HCT116 (cell line): Measurements from ENCODE around the gene FICD. TPM values are rescaled to one million over a fixed set of nuclear protein-coding genes. Genes with fewer than 3 reads are reported as not detected.

Experiments
- ATAC-seq: fragments of 200-7000 bp; cut with Tn5 transposase; 2 replicates; pipeline ENCODE4 v1.9.1; 2020; ENCODE audit warnings: mild to moderate bottlenecking, moderate library complexity
- BruUV-seq: library from RNA; stranded (reverse); fragments of 400-500 nt; replicated peaks from 2 replicates; lab custom pipeline; 2021; lab: Mats Ljungman, UMichigan
- CTCF ChIA-PET: fragments of 300-600 bp; sonication (Branson Sonifier 250); formaldehyde crosslinking; loops from one replicate; lab custom pipeline; 2021; ENCODE audit warnings: antibody characterized with exemption; lab: Charles Lee
- POLR2A ChIA-PET: fragments of 300-600, 350-600 bp; sonication (Branson Sonifier 250); formaldehyde crosslinking; loops from one replicate; lab custom pipeline; 2021; ENCODE audit warnings: antibody characterized with exemption; lab: Charles Lee
- RAD21 ChIA-PET, 2 experiments: fragments of 300-600 bp; sonication (Branson Sonifier 250); formaldehyde crosslinking; loops; one replicate each; lab custom pipeline; 2023; ENCODE audit warnings: low total read pairs in 2 of 2; ENCODE audit not compliant: uncharacterized antibody in 2 of 2, unreplicated experiment in 2 of 2, low non-redundant PET in 1 of 2; lab: Charles Lee
- DNase-seq: peaks from one replicate; pipeline ENCODE4 v3.0.0-alpha.2; 2010; ENCODE audit warnings: low read depth, low spot score
- H2AFZ ChIP-seq: fragments of 200-600 bp; shearing (Covaris generic), sonication (generic); 2 replicates; pipeline ENCODE4 v1.6.1; 2017; ENCODE audit warnings: low read depth, mixed run types, mixed read lengths, antibody characterized with exemption, low read length; ENCODE audit not compliant: poor library complexity, severe bottlenecking
- H3K27ac ChIP-seq: 2 replicates; pipeline ENCODE4 v1.5.1; 2012; ENCODE audit warnings: low read depth, low read length
- H3K27me3 ChIP-seq: fragments of 200-600 bp; sonication (generic); 2 replicates; pipeline ENCODE4 v1.6.1; 2016; ENCODE audit warnings: mixed run types, low read length, mixed read lengths; ENCODE audit not compliant: insufficient read depth
- H3K36me3 ChIP-seq, 2 experiments: fragments of 200-500 bp in 1 of 2; fragments of 200-600 bp in 1 of 2; sonication (Bioruptor generic) in 1 of 2; sonication (generic) in 1 of 2; 2 replicates each; pipeline versions ENCODE4 v1.5.1 to v1.6.1; 2014 to 2016; ENCODE audit warnings: low read length in 2 of 2, inconsistent platforms in 1 of 2, mixed read lengths in 1 of 2, mixed run types in 1 of 2; ENCODE audit not compliant: insufficient read depth in 2 of 2, control insufficient read depth in 1 of 2
- H3K4me1 ChIP-seq, 2 experiments: fragments of 200-600 bp in 1 of 2; sonication (generic) in 1 of 2; 2 replicates each; pipeline versions ENCODE4 v1.5.1 to v1.6.1; 2012 to 2017; ENCODE audit warnings: low read length in 2 of 2, inconsistent platforms in 1 of 2, mild to moderate bottlenecking in 1 of 2, mixed read lengths in 1 of 2, mixed run types in 1 of 2, moderate library complexity in 1 of 2; ENCODE audit not compliant: insufficient read depth in 2 of 2, control insufficient read depth in 1 of 2
- H3K4me2 ChIP-seq: fragments of 200-600 bp; sonication (generic); 2 replicates; pipeline ENCODE4 v1.6.1; 2017; ENCODE audit warnings: mixed run types, low read length, mixed read lengths
- H3K4me3 ChIP-seq, 2 experiments: fragments of 200-600 bp in 1 of 2; sonication (generic) in 1 of 2; replicated peaks in 1 of 2; 2 replicates each; pipeline ENCODE4 v1.5.1; 2011 to 2016; ENCODE audit warnings: low read length in 2 of 2, control low read depth in 1 of 2, low read depth in 1 of 2, mild to moderate bottlenecking in 1 of 2, mixed read lengths in 1 of 2, mixed run types in 1 of 2
- H3K79me2 ChIP-seq: fragments of 200-600 bp; sonication (generic); 2 replicates; pipeline ENCODE4 v1.6.1; 2017; ENCODE audit warnings: mild to moderate bottlenecking, mixed run types, low read length, moderate library complexity, mixed read lengths; ENCODE audit not compliant: insufficient read depth
- H3K9ac ChIP-seq: fragments of 200-600 bp; sonication (generic); 2 replicates; pipeline ENCODE4 v1.6.1; 2016; ENCODE audit warnings: low read length, mixed read lengths
- H3K9me2 ChIP-seq: fragments of 200-600 bp; sonication (generic), shearing (Covaris generic); 2 replicates; pipeline ENCODE4 v1.6.1; 2017; ENCODE audit warnings: mixed run types, mild to moderate bottlenecking, moderate library complexity; ENCODE audit not compliant: insufficient read depth
- H3K9me3 ChIP-seq, 2 experiments: fragments of 200-500 bp in 1 of 2; fragments of 200-600 bp in 1 of 2; sonication (Bioruptor generic) in 1 of 2; sonication (generic) in 1 of 2; 2 replicates each; pipeline ENCODE4 v1.6.1; 2014 to 2017; ENCODE audit warnings: low read length in 2 of 2, mixed read lengths in 2 of 2, inconsistent platforms in 1 of 2, low read depth in 1 of 2, mild to moderate bottlenecking in 1 of 2, mixed run types in 1 of 2, moderate library complexity in 1 of 2; ENCODE audit not compliant: control insufficient read depth in 1 of 2, insufficient read depth in 1 of 2
- H4K20me1 ChIP-seq: fragments of 200-600 bp; sonication (generic), shearing (Covaris generic); 2 replicates; pipeline ENCODE4 v1.6.1; 2017; ENCODE audit warnings: mixed run types, mild to moderate bottlenecking, moderate library complexity; ENCODE audit not compliant: insufficient read depth
- CBX3 ChIP-seq: IDR thresholded peaks from 2 replicates; pipeline ENCODE4 v1.6.1; 2012; ENCODE audit warnings: low read depth
- CEBPB ChIP-seq: IDR thresholded peaks from 2 replicates; pipeline ENCODE4 v1.6.1; 2012; ENCODE audit warnings: low read depth
- ELF1 ChIP-seq: IDR thresholded peaks from 2 replicates; pipeline ENCODE4 v1.6.1; 2012; ENCODE audit warnings: low read depth, borderline replicate concordance
- EZH2 ChIP-seq: fragments of 200-600 bp; sonication (generic); IDR thresholded peaks from 2 replicates; pipeline ENCODE4 v1.6.1; 2017; ENCODE audit warnings: antibody characterized with exemption, mixed run types
- EZH2phosphoT487 ChIP-seq: fragments of 200-600 bp; IDR thresholded peaks from 2 replicates; pipeline ENCODE4 v1.6.1; 2018; ENCODE audit warnings: antibody characterized with exemption, borderline replicate concordance
- FOSL1 ChIP-seq: IDR thresholded peaks from 2 replicates; pipeline ENCODE4 v1.6.1; 2012; ENCODE audit warnings: low read depth
- POLR2AphosphoS5 ChIP-seq: IDR thresholded peaks from 2 replicates; pipeline ENCODE4 v1.6.1; 2011; ENCODE audit warnings: mild to moderate bottlenecking, low read depth, low read length, moderate library complexity
- RAD21 ChIP-seq: IDR thresholded peaks from 2 replicates; pipeline ENCODE4 v1.6.1; 2012; ENCODE audit warnings: low read depth, mild to moderate bottlenecking
- SRF ChIP-seq: IDR thresholded peaks from 2 replicates; pipeline ENCODE4 v1.6.1; 2012; ENCODE audit warnings: low read depth
- TCF7L2 ChIP-seq: IDR thresholded peaks from 2 replicates; pipeline ENCODE4 v1.7.0; 2011; ENCODE audit warnings: borderline replicate concordance, inconsistent platforms; ENCODE audit not compliant: insufficient read depth, insufficient read length; ENCODE audit errors: extremely low read depth
- YY1 ChIP-seq: IDR thresholded peaks from 2 replicates; pipeline ENCODE4 v1.6.1; 2011; ENCODE audit warnings: low read length, low read depth, moderate library complexity, mild to moderate bottlenecking; ENCODE audit not compliant: insufficient replicate concordance; ENCODE audit errors: extremely low read depth
- ZFX ChIP-seq: fragments of 450-650 bp; IDR thresholded peaks from 2 replicates; pipeline ENCODE4 v1.6.1; 2017
- ZNF274 ChIP-seq: fragments of 200-500 bp; sonication (Bioruptor generic); IDR thresholded peaks from 2 replicates; pipeline ENCODE4 v1.6.1; 2014; ENCODE audit warnings: mild to moderate bottlenecking, low read depth, low read length, inconsistent platforms
- intact Hi-C: fragments of 100-400 bp; cut with micrococcal nuclease; formaldehyde crosslinking; loops from 2 replicates; pipeline ENCODE4 v1.10.0; 2022
- total RNA-seq: library from RNA; stranded (reverse); gene quantifications from one replicate; pipeline ENCODE4 v1.2.1, GENCODE V29; 2021; ENCODE audit not compliant: unreplicated experiment
- TF ChIP-seq, protein P1 (sequence below): IDR thresholded peaks from 2 replicates; pipeline ENCODE4 v1.6.1; 2012; ENCODE audit warnings: low read depth
- TF ChIP-seq, protein P2 (sequence below): IDR thresholded peaks from 2 replicates; pipeline ENCODE4 v1.6.1; 2012
- TF ChIP-seq, protein P3 (sequence below): IDR thresholded peaks from 2 replicates; pipeline ENCODE4 v1.6.1; 2011; ENCODE audit warnings: mild to moderate bottlenecking, low read length, moderate library complexity; ENCODE audit not compliant: insufficient replicate concordance; ENCODE audit errors: extremely low read depth

FICD gene
- total RNA-seq, 1 experiment from 2014 or later = 5.1 TPM

DNA sequence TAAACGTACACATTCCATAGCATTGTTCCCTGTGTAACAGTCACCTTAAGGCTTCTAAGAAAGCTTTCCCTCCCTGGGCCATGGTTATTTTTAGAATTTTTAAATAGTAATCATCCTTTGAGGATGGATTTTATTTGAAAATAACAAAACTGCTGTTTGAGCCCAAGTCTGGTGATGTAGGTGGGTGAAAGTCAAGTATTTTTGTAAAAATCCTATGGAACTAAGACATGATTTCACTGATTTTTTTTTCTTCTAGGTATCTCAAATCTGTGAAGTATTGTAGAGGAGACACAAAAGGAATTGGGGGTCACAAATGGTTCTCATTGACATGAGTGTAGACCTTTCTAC, 48.7 kb downstream of the FICD start:
- no peak for TF ChIP-seq EZH2phosphoT487
- TF ChIP-seq CEBPB = no peak
- no peak for TF ChIP-seq FOSL1
- no peak for TF ChIP-seq YY1
- TF ChIP-seq SRF = no peak
- TF ChIP-seq POLR2AphosphoS5 = no peak
- TF ChIP-seq, protein P1, sequence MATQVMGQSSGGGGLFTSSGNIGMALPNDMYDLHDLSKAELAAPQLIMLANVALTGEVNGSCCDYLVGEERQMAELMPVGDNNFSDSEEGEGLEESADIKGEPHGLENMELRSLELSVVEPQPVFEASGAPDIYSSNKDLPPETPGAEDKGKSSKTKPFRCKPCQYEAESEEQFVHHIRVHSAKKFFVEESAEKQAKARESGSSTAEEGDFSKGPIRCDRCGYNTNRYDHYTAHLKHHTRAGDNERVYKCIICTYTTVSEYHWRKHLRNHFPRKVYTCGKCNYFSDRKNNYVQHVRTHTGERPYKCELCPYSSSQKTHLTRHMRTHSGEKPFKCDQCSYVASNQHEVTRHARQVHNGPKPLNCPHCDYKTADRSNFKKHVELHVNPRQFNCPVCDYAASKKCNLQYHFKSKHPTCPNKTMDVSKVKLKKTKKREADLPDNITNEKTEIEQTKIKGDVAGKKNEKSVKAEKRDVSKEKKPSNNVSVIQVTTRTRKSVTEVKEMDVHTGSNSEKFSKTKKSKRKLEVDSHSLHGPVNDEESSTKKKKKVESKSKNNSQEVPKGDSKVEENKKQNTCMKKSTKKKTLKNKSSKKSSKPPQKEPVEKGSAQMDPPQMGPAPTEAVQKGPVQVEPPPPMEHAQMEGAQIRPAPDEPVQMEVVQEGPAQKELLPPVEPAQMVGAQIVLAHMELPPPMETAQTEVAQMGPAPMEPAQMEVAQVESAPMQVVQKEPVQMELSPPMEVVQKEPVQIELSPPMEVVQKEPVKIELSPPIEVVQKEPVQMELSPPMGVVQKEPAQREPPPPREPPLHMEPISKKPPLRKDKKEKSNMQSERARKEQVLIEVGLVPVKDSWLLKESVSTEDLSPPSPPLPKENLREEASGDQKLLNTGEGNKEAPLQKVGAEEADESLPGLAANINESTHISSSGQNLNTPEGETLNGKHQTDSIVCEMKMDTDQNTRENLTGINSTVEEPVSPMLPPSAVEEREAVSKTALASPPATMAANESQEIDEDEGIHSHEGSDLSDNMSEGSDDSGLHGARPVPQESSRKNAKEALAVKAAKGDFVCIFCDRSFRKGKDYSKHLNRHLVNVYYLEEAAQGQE = no peak
- no peak for TF ChIP-seq TCF7L2
- no peak for TF ChIP-seq EZH2
- TF ChIP-seq CBX3 = no peak
- TF ChIP-seq RAD21 = no peak
- TF ChIP-seq, protein P2, sequence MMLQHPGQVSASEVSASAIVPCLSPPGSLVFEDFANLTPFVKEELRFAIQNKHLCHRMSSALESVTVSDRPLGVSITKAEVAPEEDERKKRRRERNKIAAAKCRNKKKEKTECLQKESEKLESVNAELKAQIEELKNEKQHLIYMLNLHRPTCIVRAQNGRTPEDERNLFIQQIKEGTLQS = no peak
- no peak for TF ChIP-seq ELF1
- TF ChIP-seq, protein P3, sequence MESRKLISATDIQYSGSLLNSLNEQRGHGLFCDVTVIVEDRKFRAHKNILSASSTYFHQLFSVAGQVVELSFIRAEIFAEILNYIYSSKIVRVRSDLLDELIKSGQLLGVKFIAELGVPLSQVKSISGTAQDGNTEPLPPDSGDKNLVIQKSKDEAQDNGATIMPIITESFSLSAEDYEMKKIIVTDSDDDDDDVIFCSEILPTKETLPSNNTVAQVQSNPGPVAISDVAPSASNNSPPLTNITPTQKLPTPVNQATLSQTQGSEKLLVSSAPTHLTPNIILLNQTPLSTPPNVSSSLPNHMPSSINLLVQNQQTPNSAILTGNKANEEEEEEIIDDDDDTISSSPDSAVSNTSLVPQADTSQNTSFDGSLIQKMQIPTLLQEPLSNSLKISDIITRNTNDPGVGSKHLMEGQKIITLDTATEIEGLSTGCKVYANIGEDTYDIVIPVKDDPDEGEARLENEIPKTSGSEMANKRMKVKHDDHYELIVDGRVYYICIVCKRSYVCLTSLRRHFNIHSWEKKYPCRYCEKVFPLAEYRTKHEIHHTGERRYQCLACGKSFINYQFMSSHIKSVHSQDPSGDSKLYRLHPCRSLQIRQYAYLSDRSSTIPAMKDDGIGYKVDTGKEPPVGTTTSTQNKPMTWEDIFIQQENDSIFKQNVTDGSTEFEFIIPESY = no peak
- no peak for TF ChIP-seq ZNF274
- TF ChIP-seq ZFX = no peak
- Histone ChIP-seq H3K27ac (no peak overlapping the region), H3K79me2 (peaks cover 45% of the 10 kb centered on the region), H3K4me2 (peak overlapping the region; percentile 93), H3K36me3 (peaks cover 26 to 37% of the 10 kb centered on the region in 2 experiments), H3K9ac (peak overlapping the region; percentile 97; the same call in 1 of the 2 replicates), H3K9me2 (no peaks in the 10 kb centered on the region), H3K4me3 (peak overlapping the region; percentile 85 to 96), H2AFZ (no peak overlapping the region), H3K4me1 (peaks cover 30 to 49% of the 10 kb centered on the region in 2 experiments), H4K20me1 (no peaks in the 10 kb centered on the region), H3K9me3 (no peaks in the 10 kb centered on the region), H3K27me3 (no peaks in the 10 kb centered on the region)
- intact Hi-C loops = loop anchor here (1.0 to 10.0 kb wide), 7 partner anchors 55 to 824 kb away; partner anchors contain the start of genes ALKBH2 and SSH1
- RAD21 ChIA-PET = no interaction called here
- no peak for ATAC-seq
- POLR2A ChIA-PET = no interaction called here
- CTCF ChIA-PET = interaction anchor here (1.8 to 2.0 kb wide), 2 partner anchors 54 to 240 kb away, joined by 6 to 11 read pairs; no protein-coding TSS in a partner anchor
- no TSS peak for BruUV-seq
- no peak for DNase-seq
